Esophagus (tissue), 2 donors: ENCODE results near the gene PHKG2. TPM values are rescaled to one million over a fixed set of nuclear protein-coding genes. Genes with fewer than 3 reads are reported as not detected.

ENCODE experiments used
- H3K27ac ChIP-seq, 2 donors: one replicate each; pipeline ENCODE4 v1.5.1; 2013; ENCODE audit warnings: low read depth in 2 of 2, mild to moderate bottlenecking in 2 of 2, inconsistent platforms in 1 of 2, low read length in 1 of 2, moderate library complexity in 1 of 2
- H3K27me3 ChIP-seq, 2 donors: one replicate each; pipeline ENCODE4 v1.6.1; 2013; ENCODE audit warnings: low read length in 2 of 2, control low read depth in 1 of 2, mild to moderate bottlenecking in 1 of 2; ENCODE audit not compliant: insufficient read depth in 2 of 2, control insufficient read depth in 1 of 2
- H3K36me3 ChIP-seq, 2 donors: one replicate each; pipeline ENCODE4 v1.6.1; 2013; ENCODE audit warnings: low read length in 1 of 2; ENCODE audit not compliant: control insufficient read depth in 2 of 2, insufficient read depth in 2 of 2
- H3K4me1 ChIP-seq, 2 donors: one replicate each; pipeline ENCODE4 v1.6.1; 2013; ENCODE audit warnings: low read length in 1 of 2; ENCODE audit not compliant: control insufficient read depth in 2 of 2, insufficient read depth in 2 of 2
- H3K4me3 ChIP-seq, 2 donors: one replicate each; pipeline ENCODE4 v1.5.1; 2013; ENCODE audit warnings: low read length in 2 of 2, mild to moderate bottlenecking in 2 of 2, low read depth in 1 of 2, moderate library complexity in 1 of 2
- H3K9me3 ChIP-seq, 2 donors: one replicate each; pipeline ENCODE4 v1.6.1; 2013; ENCODE audit warnings: mild to moderate bottlenecking in 2 of 2, low read depth in 1 of 2, low read length in 1 of 2, moderate library complexity in 1 of 2; ENCODE audit not compliant: control insufficient read depth in 2 of 2, insufficient read depth in 1 of 2
- WGBS, 2 donors: extraction: QIAGEN DNeasy Blood & Tissue Kit; methylation state at CpG; one replicate each; pipeline ENCODE4 v1.1.7; 2013; 5-methylcytosine and 5-hydroxymethylcytosine counted together
- polyA plus RNA-seq, 2 donors: library from polyadenylated mRNA; stranded (reverse); fragments of 200-250 nt; gene quantifications; one replicate each; pipeline ENCODE4 v1.2.3, GENCODE V29; 2013
- donor health status: healthy with polysubstance abuse.
- donor health status: Bipolar disorder and iron deficiency.

PHKG2 gene
- polyA plus RNA-seq, 2 donors, result 23.2 to 34.8 TPM

- 91 to 92% methylated on average over 17 of the region's 17 CpGs for WGBS, 2 donors
Observed at GRCh38 chr16:30769379-30770089, 21.3 kb downstream of the PHKG2 start.

GRCh38 chr16:30771726-30772125 is 23.5 kb downstream of the PHKG2 start:
- H3K4me1 ChIP-seq, result peaks cover 2 to 6% of the 10 kb centered on the region in 2 donors
- WGBS, 2 donors, result 79 to 91% methylated on average over 14 of the region's 14 CpGs
- no peak overlapping the region for H3K27ac ChIP-seq
- H3K9me3 ChIP-seq, result no peaks in the 10 kb centered on the region
- H3K36me3 ChIP-seq, result peaks cover 35 to 53% of the 10 kb centered on the region in 2 donors
- H3K27me3 ChIP-seq, result no peaks in the 10 kb centered on the region
- no peak overlapping the region for H3K4me3 ChIP-seq

More at GRCh38 chr16:30769379-30770089, 21.3 kb downstream of the PHKG2 start:
- H3K36me3 ChIP-seq, result peaks cover 44 to 68% of the 10 kb centered on the region in 2 donors
- no peak overlapping the region for H3K27ac ChIP-seq
- no peaks in the 10 kb centered on the region for H3K4me1 ChIP-seq
- no peaks in the 10 kb centered on the region for H3K9me3 ChIP-seq
- no peaks in the 10 kb centered on the region for H3K27me3 ChIP-seq
- H3K4me3 ChIP-seq, result no peak overlapping the region

GRCh38 chr16:30773826-30774225 is 25.6 kb downstream of the PHKG2 start:
- Histone ChIP-seq H3K4me1 (peaks cover 3 to 6% of the 10 kb centered on the region in 2 donors), H3K27me3 (no peaks in the 10 kb centered on the region), H3K4me3 (no peak overlapping the region), H3K36me3 (peaks cover 27 to 37% of the 10 kb centered on the region in 2 donors), H3K27ac (no peak overlapping the region), H3K9me3 (no peaks in the 10 kb centered on the region)
- 83 to 87% methylated on average over 14 of the region's 14 CpGs for WGBS, 2 donors

- no peaks in the 10 kb centered on the region for H3K9me3 ChIP-seq
- peaks cover 3 to 6% of the 10 kb centered on the region in 2 donors for H3K4me1 ChIP-seq
- no peaks in the 10 kb centered on the region for H3K27me3 ChIP-seq
- peak overlapping the region; percentile 63 to 72 for H3K27ac ChIP-seq
- H3K36me3 ChIP-seq, result peaks cover 20 to 29% of the 10 kb centered on the region in 2 donors
- H3K4me3 ChIP-seq, result peak overlapping the region; percentile 71 to 80
- whole genome bisulfite sequencing, 2 donors, result 51 to 63% methylated on average over 8 of the region's 8 CpGs
Observed at GRCh38 chr16:30774367-30775130, 26.3 kb downstream of the PHKG2 start.

- WGBS, 2 donors, result 12 to 14% methylated on average over 15 of the region's 15 CpGs
- Histone ChIP-seq H3K9me3 (no peaks in the 10 kb centered on the region), H3K27me3 (no peaks in the 10 kb centered on the region), H3K4me1 (peaks cover 3 to 6% of the 10 kb centered on the region in 2 donors), H3K27ac (peak overlapping the region; percentile 63 to 72), H3K4me3 (peak overlapping the region; percentile 71 to 80), H3K36me3 (peaks cover 19 to 26% of the 10 kb centered on the region in 2 donors)
Observed at GRCh38 chr16:30775131-30775391, 26.8 kb downstream of the PHKG2 start.

GRCh38 chr16:30775392-30776188 is 27.4 kb downstream of the PHKG2 start:
- peak overlapping the region; percentile 71 to 80 for H3K4me3 ChIP-seq
- 0% methylated on average over 78 to 81 of the region's 81 CpGs for WGBS, 2 donors
- H3K27me3 ChIP-seq, result no peaks in the 10 kb centered on the region
- H3K4me1 ChIP-seq, result peaks cover 3 to 6% of the 10 kb centered on the region in 2 donors
- H3K9me3 ChIP-seq, result no peaks in the 10 kb centered on the region
- peak overlapping the region; percentile 72 to 75 for H3K27ac ChIP-seq
- H3K36me3 ChIP-seq, result peaks cover 19 to 24% of the 10 kb centered on the region in 2 donors

GRCh38 chr16:30777591-30778297 is 29.5 kb downstream of the PHKG2 start:
- 84 to 88% methylated on average over 7 of the region's 7 CpGs for WGBS, 2 donors
- no peak overlapping the region for H3K4me3 ChIP-seq
- no peaks in the 10 kb centered on the region for H3K27me3 ChIP-seq
- peaks cover 12 to 18% of the 10 kb centered on the region in 2 donors for H3K36me3 ChIP-seq
- H3K4me1 ChIP-seq, result peaks cover 3 to 6% of the 10 kb centered on the region in 2 donors
- H3K27ac ChIP-seq, result no peak overlapping the region
- H3K9me3 ChIP-seq, result no peaks in the 10 kb centered on the region

- Histone ChIP-seq H3K4me1 (peaks cover 3 to 6% of the 10 kb centered on the region in 2 donors), H3K36me3 (peaks cover 4 to 22% of the 10 kb centered on the region in 2 donors), H3K4me3 (no peak overlapping the region), H3K9me3 (no peaks in the 10 kb centered on the region), H3K27ac (no peak overlapping the region), H3K27me3 (no peaks in the 10 kb centered on the region)
- 79 to 80% methylated on average over 14 of the region's 14 CpGs for WGBS, 2 donors
Observed at GRCh38 chr16:30778549-30779244, 30.5 kb downstream of the PHKG2 start.
